ENCODE results near the gene TMEM183A. TPM values are rescaled to one million over a fixed set of nuclear protein-coding genes. Genes with fewer than 3 reads are reported as not detected.

The TMEM183A gene
- total RNA-seq, 1 experiment from 2014 or later = 126 TPM

GRCh38 chr1:203039609-203040512, 32.7 kb downstream of the TMEM183A start:
- no peak for DNase-seq (ENCODE audit: low read depth)
- in situ Hi-C loops (cut with HindIII; ENCODE audit: low pct_unique_long_range_greater_than_20kb, low sequenced_read_pairs) = loop anchor here (25.0 kb wide), 1 partner anchor 172 kb away; no protein-coding TSS in a partner anchor

- DNase-seq (ENCODE audit: low read depth) = no peak
- in situ Hi-C loops (cut with HindIII; ENCODE audit: low pct_unique_long_range_greater_than_20kb, low sequenced_read_pairs) = loop anchor here (25.0 kb wide), 1 partner anchor 172 kb away; no protein-coding TSS in a partner anchor
Measured at GRCh38 chr1:203040513-203041275, 33.5 kb downstream of the TMEM183A start.

GRCh38 chr1:203041351-203041932, 34.3 kb downstream of the TMEM183A start:
- in situ Hi-C loops (cut with HindIII; ENCODE audit: low pct_unique_long_range_greater_than_20kb, low sequenced_read_pairs) = loop anchor here (25.0 kb wide), 1 partner anchor 171 kb away; no protein-coding TSS in a partner anchor
- DNase-seq (ENCODE audit: low read depth) = no peak

DNA sequence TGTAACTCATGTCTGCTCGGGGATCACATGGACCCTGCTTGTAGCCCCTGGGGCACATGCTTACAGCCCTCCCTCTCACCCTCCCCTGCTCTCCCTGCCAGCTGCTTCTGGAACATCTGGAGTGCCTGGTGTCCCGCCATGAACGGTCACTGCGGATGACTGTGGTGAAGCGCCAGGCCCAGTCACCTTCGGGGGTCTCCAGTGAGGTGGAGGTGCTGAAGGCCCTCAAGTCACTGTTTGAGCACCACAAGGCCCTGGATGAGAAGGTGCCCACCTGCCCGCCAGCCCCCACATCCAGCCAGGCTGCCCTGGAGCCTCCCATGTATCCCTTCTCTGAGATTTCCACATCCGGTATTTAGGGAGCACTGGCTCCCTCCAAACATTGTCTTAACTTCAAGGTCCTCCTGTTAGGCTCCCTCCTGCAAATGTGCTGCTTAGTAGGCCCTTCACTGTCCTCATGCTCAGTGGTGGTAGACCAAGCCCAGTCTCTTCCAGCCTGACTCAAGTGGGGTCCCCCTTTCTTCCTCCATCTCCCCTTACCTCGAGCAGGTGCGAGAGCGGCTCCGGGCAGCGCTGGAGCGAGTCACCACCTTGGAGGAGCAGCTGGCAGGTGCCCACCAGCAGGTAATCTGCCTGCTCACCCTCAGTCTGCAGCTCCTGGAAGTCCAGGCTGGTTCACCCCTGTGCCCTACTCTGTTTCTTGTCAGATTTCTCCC, 36.8 kb downstream of the TMEM183A start:
- no peak for DNase-seq (ENCODE audit: low read depth)
- in situ Hi-C loops (cut with HindIII; ENCODE audit: low pct_unique_long_range_greater_than_20kb, low sequenced_read_pairs) = loop anchor here (25.0 kb wide), 1 partner anchor 168 kb away; no protein-coding TSS in a partner anchor

GRCh38 chr1:203044546-203045250, 37.5 kb downstream of the TMEM183A start:
- in situ Hi-C loops (cut with HindIII; ENCODE audit: low pct_unique_long_range_greater_than_20kb, low sequenced_read_pairs) = loop anchor here (25.0 kb wide), 1 partner anchor 168 kb away; no protein-coding TSS in a partner anchor
- no peak for DNase-seq (ENCODE audit: low read depth)

DNA sequence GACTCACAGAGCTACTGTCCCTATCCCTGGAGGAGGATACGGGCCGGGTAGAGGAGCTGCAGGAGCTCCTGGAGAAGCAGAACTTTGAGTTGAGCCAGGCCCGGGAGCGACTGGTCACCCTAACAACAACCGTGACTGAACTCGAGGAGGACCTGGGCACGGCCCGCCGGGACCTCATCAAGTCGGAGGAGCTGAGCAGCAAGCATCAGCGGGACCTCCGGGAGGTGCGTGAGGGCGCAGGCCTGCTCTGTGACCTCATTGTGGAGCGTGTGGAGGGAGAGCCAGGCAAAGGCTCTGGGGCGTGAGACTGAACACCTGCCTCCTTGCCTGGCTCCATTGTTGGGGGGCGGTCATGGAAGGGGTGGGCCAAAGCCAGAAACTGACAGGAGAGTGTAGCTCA, 38.2 kb downstream of the TMEM183A start:
- in situ Hi-C loops (cut with HindIII; ENCODE audit: low pct_unique_long_range_greater_than_20kb, low sequenced_read_pairs) = loop anchor here (25.0 kb wide), 1 partner anchor 167 kb away; no protein-coding TSS in a partner anchor

GRCh38 chr1:203045821-203046594, 38.8 kb downstream of the TMEM183A start:
- no peak for DNase-seq (ENCODE audit: low read depth)
- in situ Hi-C loops (cut with HindIII; ENCODE audit: low pct_unique_long_range_greater_than_20kb, low sequenced_read_pairs) = loop anchor here (25.0 kb wide), 1 partner anchor 166 kb away; no protein-coding TSS in a partner anchor

More for the DNA sequence above, 38.2 kb downstream of the TMEM183A start:
- DNase-seq (ENCODE audit: low read depth) = no peak

- in situ Hi-C loops (cut with HindIII; ENCODE audit: low pct_unique_long_range_greater_than_20kb, low sequenced_read_pairs) = loop anchor here (25.0 kb wide), 1 partner anchor 165 kb away; no protein-coding TSS in a partner anchor
- peak; percentile 49 for DNase-seq (ENCODE audit: low read depth)
Measured at GRCh38 chr1:203046984-203047630, 39.9 kb downstream of the TMEM183A start.

- in situ Hi-C loops (cut with HindIII; ENCODE audit: low pct_unique_long_range_greater_than_20kb, low sequenced_read_pairs) = loop anchor here (25.0 kb wide), 1 partner anchor 164 kb away; no protein-coding TSS in a partner anchor
- no peak for DNase-seq (ENCODE audit: low read depth)
Measured at GRCh38 chr1:203048086-203048485, 40.9 kb downstream of the TMEM183A start.

DNA sequence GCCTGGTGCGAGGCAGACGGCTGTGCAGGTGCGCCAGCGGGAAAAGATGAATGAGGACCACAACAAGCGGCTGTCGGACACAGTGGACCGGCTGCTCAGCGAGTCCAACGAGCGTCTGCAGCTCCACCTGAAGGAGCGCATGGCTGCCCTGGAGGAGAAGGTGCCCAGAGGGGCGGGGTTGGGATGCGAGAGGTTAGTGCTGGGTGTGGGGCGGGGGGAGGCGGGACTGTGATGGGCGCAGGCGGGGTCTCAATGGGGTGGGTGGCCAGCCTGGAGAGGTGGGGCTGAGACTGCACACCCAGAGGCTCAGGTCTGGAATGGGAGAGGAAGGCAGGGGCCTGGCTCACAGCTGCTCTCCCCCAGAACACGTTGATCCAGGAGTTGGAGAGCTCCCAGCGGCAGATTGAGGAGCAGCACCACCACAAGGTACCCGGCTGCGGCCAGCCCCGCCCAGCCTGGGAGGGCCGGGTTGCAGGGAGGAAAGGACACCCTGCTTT, 41.4 kb downstream of the TMEM183A start:
- in situ Hi-C loops (cut with HindIII; ENCODE audit: low pct_unique_long_range_greater_than_20kb, low sequenced_read_pairs) = loop anchor here (25.0 kb wide), 1 partner anchor 164 kb away; no protein-coding TSS in a partner anchor

DNA sequence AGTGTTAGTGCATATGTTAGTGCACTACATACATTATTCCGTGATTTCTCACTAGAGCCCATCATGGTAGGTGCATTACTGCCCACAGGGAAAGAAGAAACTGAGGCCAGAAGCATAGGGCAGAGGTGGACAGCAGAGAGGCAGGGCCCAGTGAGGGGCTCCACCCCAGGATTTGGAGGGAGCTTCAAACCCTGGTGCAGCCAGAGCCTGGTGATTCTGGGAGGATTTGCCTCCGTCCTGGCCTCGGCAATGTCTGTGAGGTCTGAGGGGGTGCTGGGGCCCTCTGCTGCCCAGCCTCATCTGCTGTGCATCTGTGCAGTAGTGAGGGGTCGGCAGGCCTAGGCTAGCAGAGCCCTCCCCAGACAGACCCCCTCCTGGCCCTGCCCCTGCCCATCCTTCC, 41.9 kb downstream of the TMEM183A start:
- no peak for DNase-seq (ENCODE audit: low read depth)
- in situ Hi-C loops (cut with HindIII; ENCODE audit: low pct_unique_long_range_greater_than_20kb, low sequenced_read_pairs) = loop anchor here (25.0 kb wide), 1 partner anchor 163 kb away; no protein-coding TSS in a partner anchor

More for the DNA sequence above, 41.4 kb downstream of the TMEM183A start:
- no peak for DNase-seq (ENCODE audit: low read depth)

GRCh38 chr1:203049576-203050180, 42.5 kb downstream of the TMEM183A start:
- in situ Hi-C loops (cut with HindIII; ENCODE audit: low pct_unique_long_range_greater_than_20kb, low sequenced_read_pairs) = loop anchor here (25.0 kb wide), 1 partner anchor 163 kb away; no protein-coding TSS in a partner anchor

GRCh38 chr1:203050826-203051225, 43.7 kb downstream of the TMEM183A start:
- no peak for DNase-seq (ENCODE audit: low read depth)
- in situ Hi-C loops (cut with HindIII; ENCODE audit: low pct_unique_long_range_greater_than_20kb, low sequenced_read_pairs) = no loop called here

More at GRCh38 chr1:203049576-203050180, 42.5 kb downstream of the TMEM183A start:
- DNase-seq (ENCODE audit: low read depth) = no peak

DNA sequence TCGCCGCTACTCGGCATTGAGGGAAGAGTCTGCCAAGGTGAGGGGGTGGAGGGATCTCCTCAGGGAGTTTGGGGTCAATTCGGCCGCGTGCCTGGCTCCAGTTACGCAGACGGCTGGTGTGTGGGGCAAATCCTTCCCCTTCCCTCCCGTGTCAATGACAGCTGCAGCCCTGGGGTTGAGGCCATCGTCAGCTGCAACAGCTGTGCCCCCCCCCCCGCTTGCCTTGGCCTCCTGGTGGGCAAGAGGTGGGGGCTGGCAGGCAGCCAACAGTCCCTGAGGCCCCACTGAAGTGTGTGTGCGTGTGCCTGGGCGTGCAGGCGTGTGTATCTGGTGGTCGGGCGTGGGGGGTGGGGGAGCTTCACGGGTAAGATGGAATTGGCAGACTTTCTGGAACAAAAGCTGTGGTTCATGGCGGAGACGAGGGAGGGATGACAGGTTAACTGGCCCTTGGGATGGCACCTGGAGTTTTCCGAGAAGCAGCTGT, 44.7 kb downstream of the TMEM183A start:
- no peak for DNase-seq (ENCODE audit: low read depth)
- in situ Hi-C loops (cut with HindIII; ENCODE audit: low pct_unique_long_range_greater_than_20kb, low sequenced_read_pairs) = no loop called here

GRCh38 chr1:203052601-203053000, 45.4 kb downstream of the TMEM183A start:
- no peak for DNase-seq (ENCODE audit: low read depth)
- in situ Hi-C loops (cut with HindIII; ENCODE audit: low pct_unique_long_range_greater_than_20kb, low sequenced_read_pairs) = no loop called here
